Fibroblast of skin of right biceps (primary cell): ENCODE results near the gene SLC46A3.
"Not testable (repeated sequence)": the region's sequence is repeated elsewhere in the genome, so short reads cannot be mapped to it uniquely, and the experiment has no call there.

Source experiments
- DNase-seq: peaks from one replicate; pipeline ENCODE4 v3.0.0-alpha.2; 2013

The SLC46A3 gene

GRCh38 chr13:28718543-28719226 lies at the start of gene SLC46A3:
Gene SLC46A3 (minus strand): TSS chr13:28718970. CDS start chr13:28717998, 972 bp downstream.
- peak; percentile 97 for DNase-seq

GRCh38 chr13:28763887-28764286 lies 45.1 kb upstream of the SLC46A3 start:
- no peak for DNase-seq

- peak; percentile 60 for DNase-seq
Observed at GRCh38 chr13:28761586-28761985, 42.8 kb upstream of the SLC46A3 start.

- DNase-seq: no peak
Observed at GRCh38 chr13:28755546-28755870, 36.7 kb upstream of the SLC46A3 start.

GRCh38 chr13:28754698-28755545 lies 36.2 kb upstream of the SLC46A3 start:
- peak; percentile 25 for DNase-seq

- DNase-seq: peak; percentile 40
Observed at GRCh38 chr13:28753946-28754345, 35.2 kb upstream of the SLC46A3 start.

- DNase-seq: peak; percentile 95
Observed at GRCh38 chr13:28753208-28753892, 34.6 kb upstream of the SLC46A3 start.

GRCh38 chr13:28751175-28751960 lies 32.6 kb upstream of the SLC46A3 start:
- no peak for DNase-seq

- no peak for DNase-seq
Observed at GRCh38 chr13:28750187-28751045, 31.6 kb upstream of the SLC46A3 start.

- no peak for DNase-seq
Observed at GRCh38 chr13:28747851-28748250, 29.1 kb upstream of the SLC46A3 start.

GRCh38 chr13:28746287-28746612 lies 27.5 kb upstream of the SLC46A3 start:
- DNase-seq: no peak

- DNase-seq: no peak
Observed at GRCh38 chr13:28744656-28745055, 25.9 kb upstream of the SLC46A3 start.

GRCh38 chr13:28744091-28744536 lies 25.3 kb upstream of the SLC46A3 start:
- peak; percentile 68 for DNase-seq

- DNase-seq: no peak
Observed at GRCh38 chr13:28743499-28744083, 24.8 kb upstream of the SLC46A3 start.

GRCh38 chr13:28743020-28743419 lies 24.2 kb upstream of the SLC46A3 start:
- no peak for DNase-seq

- not testable (repeated sequence) for DNase-seq
Observed at GRCh38 chr13:28742445-28742844, 23.7 kb upstream of the SLC46A3 start.

- no peak for DNase-seq
Observed at GRCh38 chr13:28741084-28741491, 22.3 kb upstream of the SLC46A3 start.

GRCh38 chr13:28739376-28739775 lies 20.6 kb upstream of the SLC46A3 start:
- DNase-seq: no peak

- no peak for DNase-seq
Observed at GRCh38 chr13:28735481-28736029, 16.8 kb upstream of the SLC46A3 start.

GRCh38 chr13:28734906-28735305 lies 16.1 kb upstream of the SLC46A3 start:
- no peak for DNase-seq

GRCh38 chr13:28730762-28731161 lies 12.0 kb upstream of the SLC46A3 start:
- DNase-seq: no peak
